ENCODE results near the gene CASKIN1. TPM values are rescaled to one million over a fixed set of nuclear protein-coding genes. Genes with fewer than 3 reads are reported as not detected.

The CASKIN1 gene
- total and polyA plus RNA-seq, 2 experiments from 2014 or later: 1.0 to 6.2 TPM

DNA sequence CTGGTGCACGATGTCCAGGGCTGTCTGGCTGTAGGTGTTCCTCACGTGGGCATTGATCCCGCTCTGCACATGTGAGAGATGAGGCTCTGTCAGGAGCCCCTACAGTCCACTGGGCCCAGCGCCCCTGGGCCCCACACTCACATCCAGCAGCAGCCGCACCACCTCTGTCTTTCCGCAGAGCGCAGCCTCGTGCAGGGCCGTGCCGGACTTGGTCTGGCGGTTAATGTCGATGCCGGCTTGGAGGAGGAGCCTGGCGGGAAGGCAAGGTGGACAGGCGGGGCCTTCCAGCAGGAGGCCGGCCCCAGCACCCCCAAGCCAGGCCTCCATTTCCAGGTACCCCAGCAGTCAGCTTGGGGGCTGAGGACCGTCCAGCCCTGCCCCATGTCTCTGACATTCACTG lies 9.2 kb downstream of the CASKIN1 start:
- H3K4me1 ChIP-seq (ENCODE audit: insufficient read depth): no peaks in the 10 kb centered on the region
- ATAC-seq: no peak
- no peak for TF ChIP-seq ZNF331 (CRISPR knock-in tag; IDR thresholded peaks at IDR 0.05; ENCODE audit: low read depth)
- TF ChIP-seq CREB1 (CRISPR knock-in tag; IDR thresholded peaks at IDR 0.05; ENCODE audit: low read depth): no peak
- TF ChIP-seq, protein P1, sequence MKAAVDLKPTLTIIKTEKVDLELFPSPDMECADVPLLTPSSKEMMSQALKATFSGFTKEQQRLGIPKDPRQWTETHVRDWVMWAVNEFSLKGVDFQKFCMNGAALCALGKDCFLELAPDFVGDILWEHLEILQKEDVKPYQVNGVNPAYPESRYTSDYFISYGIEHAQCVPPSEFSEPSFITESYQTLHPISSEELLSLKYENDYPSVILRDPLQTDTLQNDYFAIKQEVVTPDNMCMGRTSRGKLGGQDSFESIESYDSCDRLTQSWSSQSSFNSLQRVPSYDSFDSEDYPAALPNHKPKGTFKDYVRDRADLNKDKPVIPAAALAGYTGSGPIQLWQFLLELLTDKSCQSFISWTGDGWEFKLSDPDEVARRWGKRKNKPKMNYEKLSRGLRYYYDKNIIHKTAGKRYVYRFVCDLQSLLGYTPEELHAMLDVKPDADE (IDR thresholded peaks at IDR 0.05): no peak
- no peak for TF ChIP-seq ZNF114 (CRISPR knock-in tag; IDR thresholded peaks at IDR 0.05)
- no peak for TF ChIP-seq NANOG (IDR thresholded peaks at IDR 0.05; ENCODE audit: borderline replicate concordance)
- TF ChIP-seq, protein P2, sequence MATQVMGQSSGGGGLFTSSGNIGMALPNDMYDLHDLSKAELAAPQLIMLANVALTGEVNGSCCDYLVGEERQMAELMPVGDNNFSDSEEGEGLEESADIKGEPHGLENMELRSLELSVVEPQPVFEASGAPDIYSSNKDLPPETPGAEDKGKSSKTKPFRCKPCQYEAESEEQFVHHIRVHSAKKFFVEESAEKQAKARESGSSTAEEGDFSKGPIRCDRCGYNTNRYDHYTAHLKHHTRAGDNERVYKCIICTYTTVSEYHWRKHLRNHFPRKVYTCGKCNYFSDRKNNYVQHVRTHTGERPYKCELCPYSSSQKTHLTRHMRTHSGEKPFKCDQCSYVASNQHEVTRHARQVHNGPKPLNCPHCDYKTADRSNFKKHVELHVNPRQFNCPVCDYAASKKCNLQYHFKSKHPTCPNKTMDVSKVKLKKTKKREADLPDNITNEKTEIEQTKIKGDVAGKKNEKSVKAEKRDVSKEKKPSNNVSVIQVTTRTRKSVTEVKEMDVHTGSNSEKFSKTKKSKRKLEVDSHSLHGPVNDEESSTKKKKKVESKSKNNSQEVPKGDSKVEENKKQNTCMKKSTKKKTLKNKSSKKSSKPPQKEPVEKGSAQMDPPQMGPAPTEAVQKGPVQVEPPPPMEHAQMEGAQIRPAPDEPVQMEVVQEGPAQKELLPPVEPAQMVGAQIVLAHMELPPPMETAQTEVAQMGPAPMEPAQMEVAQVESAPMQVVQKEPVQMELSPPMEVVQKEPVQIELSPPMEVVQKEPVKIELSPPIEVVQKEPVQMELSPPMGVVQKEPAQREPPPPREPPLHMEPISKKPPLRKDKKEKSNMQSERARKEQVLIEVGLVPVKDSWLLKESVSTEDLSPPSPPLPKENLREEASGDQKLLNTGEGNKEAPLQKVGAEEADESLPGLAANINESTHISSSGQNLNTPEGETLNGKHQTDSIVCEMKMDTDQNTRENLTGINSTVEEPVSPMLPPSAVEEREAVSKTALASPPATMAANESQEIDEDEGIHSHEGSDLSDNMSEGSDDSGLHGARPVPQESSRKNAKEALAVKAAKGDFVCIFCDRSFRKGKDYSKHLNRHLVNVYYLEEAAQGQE (IDR thresholded peaks at IDR 0.05; ENCODE audit: unreplicated experiment): no peak
- no peaks in the 10 kb centered on the region for H3K36me3 ChIP-seq (ENCODE audit: insufficient read depth)
- no peak for DNase-seq (ENCODE audit: low spot score)
- H3K36me3 Mint-ChIP-seq (ENCODE audit: low read depth): no peaks in the 10 kb centered on the region; the same call in 2 of the 3 replicates
- H3K4me1 Mint-ChIP-seq: peaks cover 1% of the 10 kb centered on the region; the same call in 1 of the 3 replicates
- H3K9me2 ChIP-seq (ENCODE audit: insufficient read depth): no peaks in the 10 kb centered on the region
- H3K4me2 ChIP-seq: no peak overlapping the region
- no peak overlapping the region for H2AFZ ChIP-seq
- H3K27ac ChIP-seq (ENCODE audit: low read depth): no peak overlapping the region
- 0 out of 2 replicates have a peak, but pooled peaks cover 2% of the 10 kb centered on the region for H3F3A ChIP-seq (replicated peaks; ENCODE audit: low read depth)
- peaks cover 14% of the 10 kb centered on the region for H3K27me3 Mint-ChIP-seq (ENCODE audit: insufficient read depth, low read depth, poor library complexity)
- H4K20me1 ChIP-seq (replicated peaks; ENCODE audit: insufficient read depth): no peaks in the 10 kb centered on the region
- H3K27me3 ChIP-seq (ENCODE audit: insufficient read depth): no peaks in the 10 kb centered on the region
- H3K4me3 ChIP-seq: no peak overlapping the region
- no peak overlapping the region for H3K4me3 Mint-ChIP-seq
- no peak overlapping the region for H3K27ac Mint-ChIP-seq
- H3K9me3 Mint-ChIP-seq: no peaks in the 10 kb centered on the region
- H3K79me2 ChIP-seq (replicated peaks; ENCODE audit: insufficient read depth): no peaks in the 10 kb centered on the region

DNA sequence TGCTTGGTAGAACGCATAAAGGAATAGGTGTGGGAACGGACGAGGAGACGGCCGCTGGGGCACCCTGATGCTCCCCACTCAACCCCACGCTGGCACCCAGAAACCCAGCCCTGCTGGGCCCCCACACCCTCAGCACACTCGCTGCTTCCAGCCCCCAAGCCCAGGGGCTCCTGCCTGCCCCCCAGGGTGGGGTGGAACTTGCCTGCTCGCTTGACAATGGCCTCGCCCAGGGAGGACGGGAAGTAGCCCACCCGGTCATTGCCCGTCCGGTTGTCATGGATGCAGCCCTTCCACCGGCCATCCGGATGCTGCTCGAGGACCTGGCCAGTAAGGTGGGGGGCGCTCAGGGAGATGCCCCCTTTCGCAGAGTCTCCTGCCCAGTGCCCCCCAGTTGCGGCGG lies 9.9 kb downstream of the CASKIN1 start:
- no peaks in the 10 kb centered on the region for H3K79me2 ChIP-seq (replicated peaks; ENCODE audit: insufficient read depth)
- H3F3A ChIP-seq (replicated peaks; ENCODE audit: low read depth): no peaks in the 10 kb centered on the region
- peaks cover 6% of the 10 kb centered on the region for H3K4me1 Mint-ChIP-seq
- DNase-seq (ENCODE audit: low spot score) (no peak), ATAC-seq (no peak)
- H3K36me3 Mint-ChIP-seq (ENCODE audit: low read depth): no peaks in the 10 kb centered on the region; the same call in 2 of the 3 replicates
- no peaks in the 10 kb centered on the region for H3K36me3 ChIP-seq (ENCODE audit: insufficient read depth)
- H3K9me3 Mint-ChIP-seq: no peaks in the 10 kb centered on the region
- no peaks in the 10 kb centered on the region for H3K9me2 ChIP-seq (ENCODE audit: insufficient read depth)
- no peak overlapping the region for H2AFZ ChIP-seq
- H3K27me3 ChIP-seq (ENCODE audit: insufficient read depth): no peaks in the 10 kb centered on the region
- H3K4me3 Mint-ChIP-seq: no peak overlapping the region
- H3K4me3 ChIP-seq: no peak overlapping the region
- H3K27ac ChIP-seq (ENCODE audit: low read depth): no peak overlapping the region
- no peak overlapping the region for H3K27ac Mint-ChIP-seq
- peaks cover 15% of the 10 kb centered on the region for H3K27me3 Mint-ChIP-seq (ENCODE audit: insufficient read depth, low read depth, poor library complexity)
- H4K20me1 ChIP-seq (replicated peaks; ENCODE audit: insufficient read depth): no peaks in the 10 kb centered on the region
- no peaks in the 10 kb centered on the region for H3K4me1 ChIP-seq (ENCODE audit: insufficient read depth)
- no peak overlapping the region for H3K4me2 ChIP-seq
- TF ChIP-seq, protein P3, sequence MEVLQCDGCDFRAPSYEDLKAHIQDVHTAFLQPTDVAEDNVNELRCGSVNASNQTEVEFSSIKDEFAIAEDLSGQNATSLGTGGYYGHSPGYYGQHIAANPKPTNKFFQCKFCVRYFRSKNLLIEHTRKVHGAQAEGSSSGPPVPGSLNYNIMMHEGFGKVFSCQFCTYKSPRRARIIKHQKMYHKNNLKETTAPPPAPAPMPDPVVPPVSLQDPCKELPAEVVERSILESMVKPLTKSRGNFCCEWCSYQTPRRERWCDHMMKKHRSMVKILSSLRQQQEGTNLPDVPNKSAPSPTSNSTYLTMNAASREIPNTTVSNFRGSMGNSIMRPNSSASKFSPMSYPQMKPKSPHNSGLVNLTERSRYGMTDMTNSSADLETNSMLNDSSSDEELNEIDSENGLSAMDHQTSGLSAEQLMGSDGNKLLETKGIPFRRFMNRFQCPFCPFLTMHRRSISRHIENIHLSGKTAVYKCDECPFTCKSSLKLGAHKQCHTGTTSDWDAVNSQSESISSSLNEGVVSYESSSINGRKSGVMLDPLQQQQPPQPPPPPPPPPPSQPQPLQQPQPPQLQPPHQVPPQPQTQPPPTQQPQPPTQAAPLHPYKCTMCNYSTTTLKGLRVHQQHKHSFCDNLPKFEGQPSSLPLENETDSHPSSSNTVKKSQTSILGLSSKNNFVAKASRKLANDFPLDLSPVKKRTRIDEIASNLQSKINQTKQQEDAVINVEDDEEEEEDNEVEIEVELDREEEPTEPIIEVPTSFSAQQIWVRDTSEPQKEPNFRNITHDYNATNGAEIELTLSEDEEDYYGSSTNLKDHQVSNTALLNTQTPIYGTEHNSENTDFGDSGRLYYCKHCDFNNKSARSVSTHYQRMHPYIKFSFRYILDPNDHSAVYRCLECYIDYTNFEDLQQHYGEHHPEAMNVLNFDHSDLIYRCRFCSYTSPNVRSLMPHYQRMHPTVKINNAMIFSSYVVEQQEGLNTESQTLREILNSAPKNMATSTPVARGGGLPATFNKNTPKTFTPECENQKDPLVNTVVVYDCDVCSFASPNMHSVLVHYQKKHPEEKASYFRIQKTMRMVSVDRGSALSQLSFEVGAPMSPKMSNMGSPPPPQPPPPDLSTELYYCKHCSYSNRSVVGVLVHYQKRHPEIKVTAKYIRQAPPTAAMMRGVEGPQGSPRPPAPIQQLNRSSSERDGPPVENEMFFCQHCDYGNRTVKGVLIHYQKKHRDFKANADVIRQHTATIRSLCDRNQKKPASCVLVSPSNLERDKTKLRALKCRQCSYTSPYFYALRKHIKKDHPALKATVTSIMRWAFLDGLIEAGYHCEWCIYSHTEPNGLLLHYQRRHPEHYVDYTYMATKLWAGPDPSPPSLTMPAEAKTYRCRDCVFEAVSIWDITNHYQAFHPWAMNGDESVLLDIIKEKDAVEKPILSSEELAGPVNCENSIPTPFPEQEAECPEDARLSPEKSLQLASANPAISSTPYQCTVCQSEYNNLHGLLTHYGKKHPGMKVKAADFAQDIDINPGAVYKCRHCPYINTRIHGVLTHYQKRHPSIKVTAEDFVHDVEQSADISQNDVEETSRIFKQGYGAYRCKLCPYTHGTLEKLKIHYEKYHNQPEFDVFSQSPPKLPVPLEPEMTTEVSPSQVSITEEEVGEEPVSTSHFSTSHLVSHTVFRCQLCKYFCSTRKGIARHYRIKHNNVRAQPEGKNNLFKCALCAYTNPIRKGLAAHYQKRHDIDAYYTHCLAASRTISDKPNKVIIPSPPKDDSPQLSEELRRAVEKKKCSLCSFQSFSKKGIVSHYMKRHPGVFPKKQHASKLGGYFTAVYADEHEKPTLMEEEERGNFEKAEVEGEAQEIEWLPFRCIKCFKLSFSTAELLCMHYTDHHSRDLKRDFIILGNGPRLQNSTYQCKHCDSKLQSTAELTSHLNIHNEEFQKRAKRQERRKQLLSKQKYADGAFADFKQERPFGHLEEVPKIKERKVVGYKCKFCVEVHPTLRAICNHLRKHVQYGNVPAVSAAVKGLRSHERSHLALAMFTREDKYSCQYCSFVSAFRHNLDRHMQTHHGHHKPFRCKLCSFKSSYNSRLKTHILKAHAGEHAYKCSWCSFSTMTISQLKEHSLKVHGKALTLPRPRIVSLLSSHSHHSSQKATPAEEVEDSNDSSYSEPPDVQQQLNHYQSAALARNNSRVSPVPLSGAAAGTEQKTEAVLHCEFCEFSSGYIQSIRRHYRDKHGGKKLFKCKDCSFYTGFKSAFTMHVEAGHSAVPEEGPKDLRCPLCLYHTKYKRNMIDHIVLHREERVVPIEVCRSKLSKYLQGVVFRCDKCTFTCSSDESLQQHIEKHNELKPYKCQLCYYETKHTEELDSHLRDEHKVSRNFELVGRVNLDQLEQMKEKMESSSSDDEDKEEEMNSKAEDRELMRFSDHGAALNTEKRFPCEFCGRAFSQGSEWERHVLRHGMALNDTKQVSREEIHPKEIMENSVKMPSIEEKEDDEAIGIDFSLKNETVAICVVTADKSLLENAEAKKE (CRISPR knock-in tag; IDR thresholded peaks at IDR 0.05): no peak
- TF ChIP-seq EZH2 (IDR thresholded peaks at IDR 0.05; ENCODE audit: low read depth, unreplicated experiment): no peak
- no peak for TF ChIP-seq ZNF114 (CRISPR knock-in tag; IDR thresholded peaks at IDR 0.05)
- no peak for TF ChIP-seq JUNB (IDR thresholded peaks at IDR 0.05; ENCODE audit: unreplicated experiment)
- TF ChIP-seq POLR2AphosphoS5 (IDR thresholded peaks at IDR 0.05; ENCODE audit: low read depth): no peak
- no peak for TF ChIP-seq ZNF331 (CRISPR knock-in tag; IDR thresholded peaks at IDR 0.05; ENCODE audit: low read depth)
- no peak for TF ChIP-seq CREB1 (CRISPR knock-in tag; IDR thresholded peaks at IDR 0.05; ENCODE audit: low read depth)
- no peak for TF ChIP-seq NANOG (IDR thresholded peaks at IDR 0.05; ENCODE audit: borderline replicate concordance)
- TF ChIP-seq STAT1 (IDR thresholded peaks at IDR 0.05; ENCODE audit: unreplicated experiment): no peak
- TF ChIP-seq EZH2phosphoT487 (IDR thresholded peaks at IDR 0.05; ENCODE audit: unreplicated experiment): no peak

All from GM23338 (cell line).